ENCODE data around the gene RIOX2.

The RIOX2 gene

DNA sequence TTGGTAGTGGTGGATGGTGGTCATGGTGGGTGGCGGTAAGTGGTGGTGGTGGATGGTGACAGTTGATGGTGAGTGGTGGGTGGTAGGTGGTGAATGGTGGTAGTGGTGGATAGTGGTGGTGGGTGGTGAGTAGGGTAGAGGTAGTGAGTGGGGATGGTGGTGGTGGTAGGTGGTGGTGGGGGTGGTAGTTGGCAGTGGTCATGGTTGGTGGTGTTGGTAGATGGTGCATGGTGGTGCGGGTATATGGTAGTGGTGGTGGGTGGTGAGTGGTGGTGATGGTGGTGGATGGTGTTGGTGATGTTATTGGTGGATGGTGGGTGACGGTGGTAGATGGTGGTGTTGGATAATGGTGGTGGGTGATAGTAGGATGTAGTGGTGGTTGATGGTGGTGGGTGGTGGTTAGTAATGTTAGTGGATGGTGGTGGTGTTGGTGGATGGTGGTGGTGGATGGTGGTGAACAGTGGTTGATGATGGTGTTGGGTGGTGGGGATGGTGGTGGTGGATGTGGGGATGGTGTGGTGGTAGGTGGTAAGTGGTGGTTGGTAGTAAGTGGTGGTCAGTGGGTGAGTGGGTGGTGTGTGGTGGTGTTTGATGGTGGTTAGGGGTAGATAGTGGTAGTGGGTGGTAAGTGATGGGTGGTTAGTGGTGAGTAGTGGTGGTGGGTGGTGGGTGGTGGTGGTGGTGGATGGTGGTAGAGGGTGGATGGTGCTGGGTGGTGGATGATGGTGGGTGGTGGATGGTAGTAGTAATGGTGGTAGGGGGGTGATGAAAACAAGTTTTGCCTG is 16.7 kb upstream of the RIOX2 start:
- peaks cover 17% of the 10 kb centered on the region for H3K4me1 ChIP-seq (ENCODE audit: insufficient read depth, low read length)
- no peaks in the 10 kb centered on the region for H3K36me3 ChIP-seq (ENCODE audit: insufficient read depth, low read length)
- 98% methylated on average over 3 of the region's 3 CpGs for WGBS

DNA sequence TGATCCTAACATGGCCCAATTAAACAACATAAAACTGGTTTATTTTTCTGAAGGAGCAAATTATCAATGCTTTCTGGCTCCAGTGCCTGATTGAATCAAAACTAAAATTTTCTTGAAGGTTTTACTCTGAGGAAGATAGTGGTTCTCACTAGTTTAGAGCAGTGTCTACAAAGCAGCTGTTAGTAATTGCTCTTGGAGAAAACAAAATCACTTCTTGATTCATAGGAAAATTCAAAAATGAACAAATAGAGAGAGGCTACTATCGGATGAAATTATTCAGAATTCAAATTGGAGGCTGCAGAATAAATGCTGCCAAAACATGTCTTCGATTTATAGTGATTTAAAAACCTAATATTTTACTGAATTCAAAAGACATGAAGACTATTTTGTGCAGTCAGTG is 15.1 kb upstream of the RIOX2 start:
- Histone ChIP-seq H3K9me3 (ENCODE audit: insufficient read depth, low read depth, low read length) (no peaks in the 10 kb centered on the region), H3K27me3 (ENCODE audit: insufficient read depth, low read length) (no peaks in the 10 kb centered on the region), H3K4me3 (ENCODE audit: low read length) (no peak overlapping the region), H3K4me1 (ENCODE audit: insufficient read depth, low read length) (peaks cover 4% of the 10 kb centered on the region; the same call in 1 of the 2 replicates), H3K27ac (ENCODE audit: low read depth, low read length) (no peak overlapping the region), H3K9ac (ENCODE audit: low read depth, low read length) (no peak overlapping the region), H3K36me3 (ENCODE audit: insufficient read depth, low read length) (no peaks in the 10 kb centered on the region)
- WGBS = 100% methylated on average over 2 of the region's 2 CpGs

More for the DNA sequence above, 16.7 kb upstream of the RIOX2 start:
- Histone ChIP-seq H3K4me3 (ENCODE audit: low read length) (no peak overlapping the region), H3K27ac (ENCODE audit: low read depth, low read length) (no peak overlapping the region), H3K9ac (ENCODE audit: low read depth, low read length) (no peak overlapping the region), H3K27me3 (ENCODE audit: insufficient read depth, low read length) (no peaks in the 10 kb centered on the region), H3K9me3 (ENCODE audit: insufficient read depth, low read depth, low read length) (no peaks in the 10 kb centered on the region)

DNA sequence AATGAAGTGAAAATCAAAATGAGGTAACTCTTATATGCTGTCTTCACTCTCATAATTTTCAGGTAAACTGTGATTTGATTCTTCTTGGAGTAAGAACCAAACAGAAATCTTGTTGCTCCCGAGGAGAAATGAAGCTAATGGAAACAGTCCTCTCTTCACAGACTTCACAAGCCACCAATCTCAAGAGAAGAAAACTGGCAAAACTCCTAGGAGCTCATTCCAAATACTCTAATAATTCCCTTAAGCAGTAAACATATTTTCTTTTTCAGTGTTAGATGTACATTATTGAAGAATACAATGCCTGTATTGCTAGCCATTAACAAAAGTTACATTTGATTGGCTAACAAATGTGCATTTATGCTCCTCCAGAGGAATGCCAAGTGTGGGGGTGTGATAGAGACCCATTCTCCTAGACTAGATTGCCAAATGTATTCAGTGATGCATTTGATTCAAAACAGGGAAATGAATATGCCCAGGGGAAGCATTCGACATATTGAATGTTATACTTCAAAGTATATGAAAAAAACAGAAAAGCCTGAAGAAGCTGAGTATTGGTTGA is 11.8 kb upstream of the RIOX2 start:
- no peaks in the 10 kb centered on the region for H3K36me3 ChIP-seq (ENCODE audit: insufficient read depth, low read length)
- H3K4me1 ChIP-seq (ENCODE audit: insufficient read depth, low read length) = peaks cover 5% of the 10 kb centered on the region; the same call in 1 of the 2 replicates
- no peak overlapping the region for H3K9ac ChIP-seq (ENCODE audit: low read depth, low read length)
- WGBS = 46% methylated on average over 2 of the region's 2 CpGs
- no peaks in the 10 kb centered on the region for H3K9me3 ChIP-seq (ENCODE audit: insufficient read depth, low read depth, low read length)
- H3K4me3 ChIP-seq (ENCODE audit: low read length) = no peak overlapping the region
- H3K27me3 ChIP-seq (ENCODE audit: insufficient read depth, low read length) = no peaks in the 10 kb centered on the region
- H3K27ac ChIP-seq (ENCODE audit: low read depth, low read length) = no peak overlapping the region

DNA sequence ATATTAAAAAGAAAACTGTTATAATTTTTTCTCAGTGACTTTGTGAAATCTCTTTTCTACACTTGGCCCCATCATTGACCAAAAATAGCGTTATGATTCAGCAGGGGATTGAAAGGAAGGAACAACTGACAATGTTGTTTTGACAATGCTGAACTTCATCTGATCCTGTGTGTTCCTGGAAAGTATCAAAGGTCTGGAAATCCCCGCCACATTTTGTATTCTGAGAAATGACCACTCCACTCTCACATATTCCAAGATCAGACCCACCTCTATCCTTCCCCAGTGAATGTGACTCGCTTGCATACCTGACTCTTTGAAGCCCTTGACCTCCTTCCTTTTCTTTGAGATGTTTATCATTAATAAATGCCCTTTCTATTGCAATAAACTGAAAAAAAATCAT is 9.7 kb upstream of the RIOX2 start:
- Histone ChIP-seq H3K9me3 (ENCODE audit: insufficient read depth, low read depth, low read length) (no peaks in the 10 kb centered on the region), H3K36me3 (ENCODE audit: insufficient read depth, low read length) (no peaks in the 10 kb centered on the region), H3K27ac (ENCODE audit: low read depth, low read length) (no peak overlapping the region), H3K4me1 (ENCODE audit: insufficient read depth, low read length) (peaks cover 5% of the 10 kb centered on the region; the same call in 1 of the 2 replicates), H3K9ac (ENCODE audit: low read depth, low read length) (no peak overlapping the region), H3K27me3 (ENCODE audit: insufficient read depth, low read length) (no peaks in the 10 kb centered on the region), H3K4me3 (ENCODE audit: low read length) (no peak overlapping the region)
- 88% methylated on average over 3 of the region's 3 CpGs for WGBS

DNA sequence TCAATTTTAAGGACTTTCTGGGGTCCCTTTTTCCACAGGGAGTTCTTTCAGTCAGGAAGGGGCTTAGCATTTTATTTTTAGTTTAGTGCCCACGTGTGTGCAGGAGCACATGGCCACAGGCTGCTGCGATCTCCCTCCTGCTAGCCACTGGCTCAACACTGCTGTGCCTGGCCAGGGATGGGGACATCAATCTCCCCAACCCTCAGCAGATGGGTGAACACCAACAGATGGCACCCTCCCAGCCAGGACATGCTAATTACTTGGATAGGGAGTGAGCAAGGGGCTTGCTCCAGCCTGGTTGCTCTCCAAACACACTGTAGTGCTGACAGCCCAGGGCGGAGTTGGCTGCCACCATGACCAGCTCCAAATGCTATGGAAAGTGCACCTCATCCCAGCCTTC is 7.4 kb upstream of the RIOX2 start:
- WGBS = 83% methylated on average over 3 of the region's 3 CpGs
- Histone ChIP-seq H3K4me1 (ENCODE audit: insufficient read depth, low read length) (peaks cover 4% of the 10 kb centered on the region; the same call in 1 of the 2 replicates), H3K27ac (ENCODE audit: low read depth, low read length) (no peak overlapping the region), H3K4me3 (ENCODE audit: low read length) (no peak overlapping the region), H3K36me3 (ENCODE audit: insufficient read depth, low read length) (no peaks in the 10 kb centered on the region), H3K9ac (ENCODE audit: low read depth, low read length) (no peak overlapping the region), H3K9me3 (ENCODE audit: insufficient read depth, low read depth, low read length) (no peaks in the 10 kb centered on the region), H3K27me3 (ENCODE audit: insufficient read depth, low read length) (no peaks in the 10 kb centered on the region)

DNA sequence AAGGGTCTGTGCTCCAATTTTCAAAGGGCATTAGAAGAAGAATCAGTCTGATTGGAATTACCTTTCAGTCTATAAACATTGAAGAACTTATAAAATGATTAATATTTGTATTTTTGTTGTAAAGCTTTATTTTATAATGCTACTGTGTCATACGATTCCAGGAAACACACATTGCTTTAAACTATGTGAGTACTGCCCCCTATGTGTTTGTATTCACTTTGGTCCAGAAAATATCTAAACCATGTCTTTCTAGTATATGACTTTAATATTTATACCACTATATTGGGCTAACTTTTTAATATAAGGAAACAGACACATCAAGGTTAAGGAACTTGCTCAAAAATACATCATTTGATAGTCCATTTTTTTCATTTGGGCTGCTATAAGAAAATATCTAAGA is 3.2 kb upstream of the RIOX2 start:
- WGBS = no CpG with 5 or more reads among the region's 1 CpG
- Histone ChIP-seq H3K4me3 (ENCODE audit: low read length) (no peak overlapping the region), H3K4me1 (ENCODE audit: insufficient read depth, low read length) (peaks cover 4% of the 10 kb centered on the region; the same call in 1 of the 2 replicates), H3K9ac (ENCODE audit: low read depth, low read length) (no peak overlapping the region), H3K9me3 (ENCODE audit: insufficient read depth, low read depth, low read length) (no peaks in the 10 kb centered on the region), H3K36me3 (ENCODE audit: insufficient read depth, low read length) (no peaks in the 10 kb centered on the region), H3K27me3 (ENCODE audit: insufficient read depth, low read length) (peaks cover 29% of the 10 kb centered on the region), H3K27ac (ENCODE audit: low read depth, low read length) (no peak overlapping the region)

DNA sequence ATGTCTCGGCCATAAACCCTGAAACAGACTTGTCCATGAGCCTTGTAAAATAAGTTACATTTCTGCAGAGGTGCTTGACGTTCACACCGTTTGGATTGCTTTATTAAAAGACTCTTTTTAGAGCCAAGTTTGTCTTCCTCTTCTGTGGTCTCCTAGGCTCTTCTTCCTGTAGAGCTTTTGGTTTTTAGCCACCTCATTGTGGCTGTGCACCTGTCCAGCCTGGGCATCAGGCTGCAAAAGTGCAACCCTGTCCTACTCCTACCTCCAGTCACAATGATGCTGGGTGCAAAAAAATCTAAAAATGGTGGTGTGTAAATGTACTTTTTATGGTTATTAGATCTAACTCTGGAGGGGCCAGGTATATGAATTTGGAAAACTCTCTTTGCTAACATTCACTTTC is 2.8 kb upstream of the RIOX2 start:
- Histone ChIP-seq H3K9me3 (ENCODE audit: insufficient read depth, low read depth, low read length) (no peaks in the 10 kb centered on the region), H3K4me3 (ENCODE audit: low read length) (no peak overlapping the region), H3K36me3 (ENCODE audit: insufficient read depth, low read length) (no peaks in the 10 kb centered on the region), H3K27me3 (ENCODE audit: insufficient read depth, low read length) (peaks cover 29% of the 10 kb centered on the region), H3K9ac (ENCODE audit: low read depth, low read length) (no peak overlapping the region), H3K27ac (ENCODE audit: low read depth, low read length) (no peak overlapping the region), H3K4me1 (ENCODE audit: insufficient read depth, low read length) (peaks cover 4% of the 10 kb centered on the region; the same call in 1 of the 2 replicates)
- 95% methylated on average over 3 of the region's 3 CpGs for WGBS

DNA sequence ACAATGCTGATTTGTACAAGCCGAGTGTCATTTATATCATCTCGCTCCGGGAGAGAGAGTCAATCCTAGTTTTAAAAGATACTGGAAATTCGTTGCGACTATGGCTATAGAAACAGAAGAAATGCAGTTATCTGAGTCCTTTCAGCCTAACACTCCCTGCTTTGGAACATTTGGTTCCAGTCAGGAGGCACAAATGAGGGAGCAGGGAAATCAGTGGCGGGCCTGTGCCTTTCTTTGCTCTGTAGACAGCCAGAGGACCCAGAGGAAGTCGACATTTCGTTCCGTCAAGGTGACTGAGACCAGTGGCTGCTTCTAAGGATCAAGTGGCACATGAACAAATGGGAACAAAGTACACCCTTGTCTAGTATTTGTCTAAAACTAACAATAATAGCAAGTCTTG is 745 bp upstream of the RIOX2 start:
- no peaks in the 10 kb centered on the region for H3K9me3 ChIP-seq (ENCODE audit: insufficient read depth, low read depth, low read length)
- no peaks in the 10 kb centered on the region for H3K4me1 ChIP-seq (ENCODE audit: insufficient read depth, low read length)
- H3K4me3 ChIP-seq (ENCODE audit: low read length) = peak overlapping the region; percentile 74; the same call in 1 of the 2 replicates
- H3K9ac ChIP-seq (ENCODE audit: low read depth, low read length) = no peak overlapping the region
- no peak overlapping the region for H3K27ac ChIP-seq (ENCODE audit: low read depth, low read length)
- 95% methylated on average over 9 of the region's 9 CpGs for WGBS
- H3K27me3 ChIP-seq (ENCODE audit: insufficient read depth, low read length) = peaks cover 29% of the 10 kb centered on the region
- H3K36me3 ChIP-seq (ENCODE audit: insufficient read depth, low read length) = no peaks in the 10 kb centered on the region

DNA sequence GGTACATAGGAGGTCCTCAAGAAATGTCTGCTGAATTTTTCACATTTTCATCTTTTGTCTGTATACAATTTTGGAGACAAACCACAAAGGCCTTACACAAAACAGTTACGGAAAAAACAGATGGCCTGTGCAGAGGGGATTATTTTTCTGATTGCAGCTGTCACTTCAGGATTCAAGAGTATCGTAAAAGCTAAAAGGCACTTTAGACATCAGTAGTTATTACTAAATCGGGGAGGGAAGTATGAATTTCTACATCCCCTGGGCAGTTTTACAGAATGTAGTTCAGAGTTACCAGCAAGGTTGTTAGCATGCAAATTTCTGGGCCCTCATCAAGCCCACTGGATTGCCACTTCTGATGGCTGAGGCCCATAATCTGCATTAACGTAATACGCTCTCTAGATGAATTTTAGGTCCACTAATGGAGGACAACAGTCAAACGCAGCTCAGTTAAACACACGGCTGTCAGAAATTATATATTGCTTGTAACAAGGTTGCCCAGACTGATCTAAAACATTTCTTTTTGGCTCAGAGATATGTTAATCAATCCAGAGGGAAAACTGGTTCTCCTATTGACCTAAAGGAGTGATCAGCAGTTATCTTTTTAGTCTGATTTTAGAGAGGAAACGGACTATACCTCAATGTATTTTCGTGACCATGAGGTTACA is 1.1 kb downstream of the RIOX2 start:
- Histone ChIP-seq H3K4me3 (ENCODE audit: low read length) (peak overlapping the region; percentile 74), H3K9me3 (ENCODE audit: insufficient read depth, low read depth, low read length) (no peaks in the 10 kb centered on the region), H3K36me3 (ENCODE audit: insufficient read depth, low read length) (peaks cover 8% of the 10 kb centered on the region), H3K27me3 (ENCODE audit: insufficient read depth, low read length) (peaks cover 29% of the 10 kb centered on the region), H3K27ac (ENCODE audit: low read depth, low read length) (no peak overlapping the region), H3K4me1 (ENCODE audit: insufficient read depth, low read length) (no peaks in the 10 kb centered on the region), H3K9ac (ENCODE audit: low read depth, low read length) (no peak overlapping the region)
- WGBS = 91% methylated on average over 9 of the region's 9 CpGs

DNA sequence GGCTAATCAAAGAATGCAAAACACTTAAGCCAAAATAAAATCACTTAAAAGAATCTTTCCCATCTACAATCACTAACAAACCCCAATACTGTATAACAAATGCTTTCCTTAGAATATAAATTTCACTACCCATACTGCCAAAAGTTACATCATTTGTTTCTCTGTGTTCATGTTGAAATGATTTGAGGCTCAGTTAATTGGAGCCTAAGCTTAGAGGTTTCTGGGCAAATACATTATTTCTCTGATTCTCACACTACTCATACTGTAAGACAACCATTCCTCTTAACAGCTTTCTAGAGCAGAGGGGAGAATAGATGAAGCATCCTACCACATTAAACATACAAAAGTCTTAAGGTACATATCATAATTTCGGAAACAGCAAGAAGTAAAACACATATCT is 2.1 kb downstream of the RIOX2 start:
- peaks cover 29% of the 10 kb centered on the region for H3K27me3 ChIP-seq (ENCODE audit: insufficient read depth, low read length)
- peaks cover 8% of the 10 kb centered on the region for H3K36me3 ChIP-seq (ENCODE audit: insufficient read depth, low read length)
- H3K4me1 ChIP-seq (ENCODE audit: insufficient read depth, low read length) = no peaks in the 10 kb centered on the region
- no peak overlapping the region for H3K27ac ChIP-seq (ENCODE audit: low read depth, low read length)
- H3K4me3 ChIP-seq (ENCODE audit: low read length) = no peak overlapping the region
- no peak overlapping the region for H3K9ac ChIP-seq (ENCODE audit: low read depth, low read length)
- no peaks in the 10 kb centered on the region for H3K9me3 ChIP-seq (ENCODE audit: insufficient read depth, low read depth, low read length)
- 80% methylated on average over 1 of the region's 1 CpG for WGBS

DNA sequence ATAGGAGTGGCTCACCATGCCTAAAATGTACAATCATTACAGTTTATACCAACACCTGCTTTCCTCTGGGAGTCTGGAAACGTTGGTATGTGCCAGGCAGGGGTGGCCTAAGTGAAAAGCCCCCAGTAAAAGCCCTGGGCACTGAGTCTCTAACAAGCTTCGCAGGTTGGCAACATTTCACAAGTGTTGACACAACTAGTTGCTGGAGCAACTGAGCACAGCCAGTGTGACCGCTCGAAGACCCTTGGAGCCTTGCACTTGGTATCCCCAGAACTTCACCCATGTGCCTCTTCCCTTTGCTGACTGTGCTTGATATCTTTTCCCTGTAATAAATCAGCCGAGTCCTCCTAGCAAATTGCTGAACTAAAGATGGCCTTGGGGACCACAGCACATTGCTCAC is 2.7 kb downstream of the RIOX2 start:
- no peak overlapping the region for H3K27ac ChIP-seq (ENCODE audit: low read depth, low read length)
- peaks cover 29% of the 10 kb centered on the region for H3K27me3 ChIP-seq (ENCODE audit: insufficient read depth, low read length)
- H3K9me3 ChIP-seq (ENCODE audit: insufficient read depth, low read depth, low read length) = no peaks in the 10 kb centered on the region
- 94% methylated on average over 5 of the region's 5 CpGs for WGBS
- H3K9ac ChIP-seq (ENCODE audit: low read depth, low read length) = no peak overlapping the region
- no peaks in the 10 kb centered on the region for H3K4me1 ChIP-seq (ENCODE audit: insufficient read depth, low read length)
- no peak overlapping the region for H3K4me3 ChIP-seq (ENCODE audit: low read length)
- H3K36me3 ChIP-seq (ENCODE audit: insufficient read depth, low read length) = peaks cover 8% of the 10 kb centered on the region
